Neural cell (in vitro differentiated cells): Measurements from ENCODE around the gene CDX1. TPM values are rescaled to one million over a fixed set of nuclear protein-coding genes. Genes with fewer than 3 reads are reported as not detected.

Source experiments
- H2AFZ ChIP-seq: fragments of 200-600, 300-800 bp; sonication (generic), shearing (Covaris generic); 2 replicates; pipeline ENCODE4 v1.6.0; 2014; ENCODE audit warnings: low read depth, mild to moderate bottlenecking, antibody characterized with exemption, low read length, moderate library complexity
- H3F3A ChIP-seq: fragments of 200-600 bp; shearing (Covaris generic); 2 replicates; pipeline ENCODE4 v1.6.1; 2016; ENCODE audit warnings: mild to moderate bottlenecking, moderate library complexity, mixed read lengths, antibody characterized with exemption, low read length; ENCODE audit not compliant: insufficient read depth, poor library complexity, severe bottlenecking
- H3K27ac ChIP-seq: fragments of 200-600, 300-800 bp; sonication (generic), shearing (Covaris generic); 2 replicates; pipeline ENCODE4 v1.5.1; 2014; ENCODE audit warnings: mild to moderate bottlenecking, low read length, moderate library complexity
- H3K27me3 ChIP-seq: fragments of 300-800, 200-600 bp; sonication (generic), shearing (Covaris generic); 2 replicates; pipeline ENCODE4 v1.6.0; 2014; ENCODE audit warnings: mild to moderate bottlenecking, low read depth, low read length, moderate library complexity; ENCODE audit not compliant: insufficient read depth
- H3K36me3 ChIP-seq: fragments of 300-800, 200-600 bp; sonication (generic), shearing (Covaris generic); 2 replicates; pipeline ENCODE4 v1.5.1; 2014; ENCODE audit warnings: mild to moderate bottlenecking, antibody characterized with exemption, low read length, moderate library complexity; ENCODE audit not compliant: insufficient read depth
- H3K4me2 ChIP-seq: fragments of 300-800, 200-600 bp; sonication (generic), shearing (Covaris generic); 2 replicates; pipeline ENCODE4 v1.6.0; 2014; ENCODE audit warnings: mild to moderate bottlenecking, low read length
- H3K4me3 ChIP-seq: fragments of 300-800, 200-600 bp; sonication (generic), shearing (Covaris generic); 2 replicates; pipeline ENCODE4 v1.5.1; 2014; ENCODE audit warnings: mild to moderate bottlenecking, low read length, moderate library complexity
- H3K79me2 ChIP-seq: fragments of 200-600 bp; shearing (Covaris generic); replicated peaks from 2 replicates; pipeline ENCODE4 v1.6.0; 2014; ENCODE audit warnings: mild to moderate bottlenecking, low read length, moderate library complexity; ENCODE audit not compliant: insufficient read depth
- H3K9ac ChIP-seq: fragments of 300-800, 200-600 bp; sonication (generic), shearing (Covaris generic); 2 replicates; pipeline ENCODE4 v1.6.1; 2016; ENCODE audit warnings: mild to moderate bottlenecking, low read length, mixed read lengths
- H3K9me2 ChIP-seq: fragments of 200-600 bp; shearing (Covaris generic); 2 replicates; pipeline ENCODE4 v1.6.1; 2016; ENCODE audit warnings: mild to moderate bottlenecking, low read length, mixed read lengths; ENCODE audit not compliant: insufficient read depth
- H3K9me3 ChIP-seq: fragments of 200-600, 300-800 bp; sonication (generic), shearing (Covaris generic); 2 replicates; pipeline ENCODE4 v1.6.1; 2016; ENCODE audit warnings: mild to moderate bottlenecking, mixed run types, low read length, moderate library complexity, mixed read lengths
- H4K20me1 ChIP-seq: fragments of 200-600 bp; shearing (Covaris generic); 2 replicates; pipeline ENCODE4 v1.6.1; 2016; ENCODE audit warnings: mild to moderate bottlenecking, mixed run types; ENCODE audit not compliant: insufficient read depth
- EP300 ChIP-seq: fragments of 450-650 bp; conservative IDR thresholded peaks from 2 replicates; pipeline ENCODE4 v1.6.1; 2014; ENCODE audit warnings: antibody characterized with exemption, mild to moderate bottlenecking, moderate library complexity; ENCODE audit not compliant: poor library complexity, severe bottlenecking
- EZH2 ChIP-seq: fragments of 200-600, 300-800 bp; shearing (Covaris generic), sonication (generic); IDR thresholded peaks from 2 replicates; pipeline ENCODE4 v1.6.1; 2014; ENCODE audit warnings: antibody characterized with exemption, low read length, borderline replicate concordance, mild to moderate bottlenecking; ENCODE audit not compliant: insufficient read depth, poor library complexity, severe bottlenecking
- MXI1 ChIP-seq: fragments of 450-650 bp; conservative IDR thresholded peaks from 2 replicates; pipeline ENCODE4 v1.6.1; 2014; ENCODE audit warnings: antibody characterized with exemption, mild to moderate bottlenecking; ENCODE audit not compliant: poor library complexity, severe bottlenecking
- RAD21 ChIP-seq: fragments of 450-650 bp; conservative IDR thresholded peaks from 2 replicates; pipeline ENCODE4 v1.6.1; 2014; ENCODE audit warnings: antibody characterized with exemption, mild to moderate bottlenecking, moderate library complexity
- SMC3 ChIP-seq: fragments of 450-650 bp; conservative IDR thresholded peaks from 2 replicates; pipeline ENCODE4 v1.6.1; 2014; ENCODE audit warnings: antibody characterized with exemption, mild to moderate bottlenecking, moderate library complexity; ENCODE audit not compliant: poor library complexity
- TAF1 ChIP-seq: IDR thresholded peaks from 2 replicates; pipeline ENCODE4 v1.6.1; 2012; ENCODE audit warnings: low read depth
- polyA plus RNA-seq: library from polyadenylated mRNA; depleted of rRNA; stranded (reverse); fragments of >200 nt; gene quantifications from 2 replicates; pipeline ENCODE4 v1.2.3, GENCODE V29; 2014
- TF ChIP-seq, protein P1 (sequence below): IDR thresholded peaks from 2 replicates; pipeline ENCODE4 v1.6.1; 2012; ENCODE audit warnings: borderline replicate concordance
- TF ChIP-seq, protein P2 (sequence below): fragments of 450-650 bp; IDR thresholded peaks from 2 replicates; pipeline ENCODE4 v1.5.1; 2014; ENCODE audit warnings: antibody characterized with exemption, mild to moderate bottlenecking, moderate library complexity; ENCODE audit not compliant: poor library complexity, severe bottlenecking

The CDX1 gene
- polyA plus RNA-seq, 1 donor from 2014 or later, result not detected

- TF ChIP-seq EZH2, result no peak
Observed at GRCh38 chr5:150186897-150187296, 20.3 kb downstream of the CDX1 start (continued).

- Histone ChIP-seq H3K27me3 (peaks cover 34% of the 10 kb centered on the region), H3K27ac (no peak overlapping the region), H3K4me2 (no peak overlapping the region), H4K20me1 (no peaks in the 10 kb centered on the region), H3K36me3 (no peaks in the 10 kb centered on the region), H3K79me2 (no peaks in the 10 kb centered on the region), H3K9ac (no peak overlapping the region), H3K9me3 (no peaks in the 10 kb centered on the region), H2AFZ (no peak overlapping the region), H3K9me2 (no peaks in the 10 kb centered on the region), H3F3A (no peaks in the 10 kb centered on the region), H3K4me3 (no peak overlapping the region)
- TF ChIP-seq TAF1 (no peak), EZH2 (no peak), EP300 (no peak), RAD21 (no peak), MXI1 (no peak), SMC3 (no peak)
- TF ChIP-seq, protein P1, sequence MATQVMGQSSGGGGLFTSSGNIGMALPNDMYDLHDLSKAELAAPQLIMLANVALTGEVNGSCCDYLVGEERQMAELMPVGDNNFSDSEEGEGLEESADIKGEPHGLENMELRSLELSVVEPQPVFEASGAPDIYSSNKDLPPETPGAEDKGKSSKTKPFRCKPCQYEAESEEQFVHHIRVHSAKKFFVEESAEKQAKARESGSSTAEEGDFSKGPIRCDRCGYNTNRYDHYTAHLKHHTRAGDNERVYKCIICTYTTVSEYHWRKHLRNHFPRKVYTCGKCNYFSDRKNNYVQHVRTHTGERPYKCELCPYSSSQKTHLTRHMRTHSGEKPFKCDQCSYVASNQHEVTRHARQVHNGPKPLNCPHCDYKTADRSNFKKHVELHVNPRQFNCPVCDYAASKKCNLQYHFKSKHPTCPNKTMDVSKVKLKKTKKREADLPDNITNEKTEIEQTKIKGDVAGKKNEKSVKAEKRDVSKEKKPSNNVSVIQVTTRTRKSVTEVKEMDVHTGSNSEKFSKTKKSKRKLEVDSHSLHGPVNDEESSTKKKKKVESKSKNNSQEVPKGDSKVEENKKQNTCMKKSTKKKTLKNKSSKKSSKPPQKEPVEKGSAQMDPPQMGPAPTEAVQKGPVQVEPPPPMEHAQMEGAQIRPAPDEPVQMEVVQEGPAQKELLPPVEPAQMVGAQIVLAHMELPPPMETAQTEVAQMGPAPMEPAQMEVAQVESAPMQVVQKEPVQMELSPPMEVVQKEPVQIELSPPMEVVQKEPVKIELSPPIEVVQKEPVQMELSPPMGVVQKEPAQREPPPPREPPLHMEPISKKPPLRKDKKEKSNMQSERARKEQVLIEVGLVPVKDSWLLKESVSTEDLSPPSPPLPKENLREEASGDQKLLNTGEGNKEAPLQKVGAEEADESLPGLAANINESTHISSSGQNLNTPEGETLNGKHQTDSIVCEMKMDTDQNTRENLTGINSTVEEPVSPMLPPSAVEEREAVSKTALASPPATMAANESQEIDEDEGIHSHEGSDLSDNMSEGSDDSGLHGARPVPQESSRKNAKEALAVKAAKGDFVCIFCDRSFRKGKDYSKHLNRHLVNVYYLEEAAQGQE, result no peak
- TF ChIP-seq, protein P2, sequence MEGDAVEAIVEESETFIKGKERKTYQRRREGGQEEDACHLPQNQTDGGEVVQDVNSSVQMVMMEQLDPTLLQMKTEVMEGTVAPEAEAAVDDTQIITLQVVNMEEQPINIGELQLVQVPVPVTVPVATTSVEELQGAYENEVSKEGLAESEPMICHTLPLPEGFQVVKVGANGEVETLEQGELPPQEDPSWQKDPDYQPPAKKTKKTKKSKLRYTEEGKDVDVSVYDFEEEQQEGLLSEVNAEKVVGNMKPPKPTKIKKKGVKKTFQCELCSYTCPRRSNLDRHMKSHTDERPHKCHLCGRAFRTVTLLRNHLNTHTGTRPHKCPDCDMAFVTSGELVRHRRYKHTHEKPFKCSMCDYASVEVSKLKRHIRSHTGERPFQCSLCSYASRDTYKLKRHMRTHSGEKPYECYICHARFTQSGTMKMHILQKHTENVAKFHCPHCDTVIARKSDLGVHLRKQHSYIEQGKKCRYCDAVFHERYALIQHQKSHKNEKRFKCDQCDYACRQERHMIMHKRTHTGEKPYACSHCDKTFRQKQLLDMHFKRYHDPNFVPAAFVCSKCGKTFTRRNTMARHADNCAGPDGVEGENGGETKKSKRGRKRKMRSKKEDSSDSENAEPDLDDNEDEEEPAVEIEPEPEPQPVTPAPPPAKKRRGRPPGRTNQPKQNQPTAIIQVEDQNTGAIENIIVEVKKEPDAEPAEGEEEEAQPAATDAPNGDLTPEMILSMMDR, result no peak
Observed at GRCh38 chr5:150188146-150188842, 21.7 kb downstream of the CDX1 start.

DNA sequence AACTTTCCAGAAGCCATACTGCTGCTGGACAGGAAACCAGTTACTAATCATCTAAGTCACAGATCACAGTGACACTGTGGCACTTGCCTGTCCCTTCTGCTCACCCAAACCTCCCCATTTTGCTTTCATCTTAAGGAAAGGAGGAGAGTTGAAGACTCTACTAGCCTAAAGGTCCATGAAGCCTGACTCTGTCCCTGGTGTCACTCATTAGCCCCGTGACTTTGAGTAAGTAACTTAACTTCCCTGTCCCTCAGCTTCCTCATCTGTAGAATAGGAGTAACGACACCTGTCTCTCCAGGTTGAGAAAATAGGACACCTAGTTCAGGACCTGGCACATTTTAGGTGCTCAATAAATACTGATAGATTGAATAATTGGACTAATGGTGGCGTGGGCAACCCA lies 22.7 kb downstream of the CDX1 start:
- H2AFZ ChIP-seq, result no peak overlapping the region
- H3K9ac ChIP-seq, result no peak overlapping the region
- H3K9me2 ChIP-seq, result no peaks in the 10 kb centered on the region
- peak overlapping the region; percentile 62 for H3K4me3 ChIP-seq
- peaks cover 34% of the 10 kb centered on the region for H3K27me3 ChIP-seq
- no peaks in the 10 kb centered on the region for H3K79me2 ChIP-seq
- no peaks in the 10 kb centered on the region for H3F3A ChIP-seq
- no peaks in the 10 kb centered on the region for H3K36me3 ChIP-seq
- TF ChIP-seq, protein P1, result no peak
- no peak for TF ChIP-seq RAD21
- TF ChIP-seq, protein P2, result no peak
- no peak for TF ChIP-seq MXI1
- no peak for TF ChIP-seq EP300
- no peak for TF ChIP-seq TAF1
- no peaks in the 10 kb centered on the region for H3K9me3 ChIP-seq
- H4K20me1 ChIP-seq, result no peaks in the 10 kb centered on the region
- H3K4me2 ChIP-seq, result no peak overlapping the region
- H3K27ac ChIP-seq, result no peak overlapping the region
